Stimulated activated CD8-positive, alpha-beta memory T cell treated with anti-CD3 and anti-CD28 coated beads, Interleukin-7, amount 100 ng/mL, for 4 hours (primary cell): ENCODE measurements around the gene LEF1.

Experiments
- DNase-seq, 2 donors: peaks; one replicate each; pipeline ENCODE4 v3.0.0-alpha.2; 2020; ENCODE audit warnings: low read depth in 2 of 2

LEF1 gene

GRCh38 chr4:108113229-108113628 lies 55.5 kb downstream of the LEF1 start:
- DNase-seq, result peak; percentile 26 to 29

GRCh38 chr4:108111781-108112180 lies 57.0 kb downstream of the LEF1 start:
- DNase-seq, result no peak

GRCh38 chr4:108110450-108110849 lies 58.3 kb downstream of the LEF1 start:
- DNase-seq, result no peak

- DNase-seq, result no peak
Observed at GRCh38 chr4:108109997-108110416, 58.7 kb downstream of the LEF1 start.

- DNase-seq, result no peak
Observed at GRCh38 chr4:108109111-108109510, 59.6 kb downstream of the LEF1 start.

GRCh38 chr4:108107729-108108382 lies 60.9 kb downstream of the LEF1 start:
- DNase-seq, result peak in 1 of 2 donors; percentile 58

- no peak for DNase-seq
Observed at GRCh38 chr4:108107101-108107500, 61.6 kb downstream of the LEF1 start.

- no peak for DNase-seq
Observed at GRCh38 chr4:108106186-108106585, 62.5 kb downstream of the LEF1 start.

GRCh38 chr4:108103099-108103862 lies 65.5 kb downstream of the LEF1 start:
- DNase-seq, result no peak

- DNase-seq, result no peak
Observed at GRCh38 chr4:108100827-108101226, 67.9 kb downstream of the LEF1 start.

- DNase-seq, result no peak
Observed at GRCh38 chr4:108099838-108100237, 68.9 kb downstream of the LEF1 start.

- DNase-seq, result no peak
Observed at GRCh38 chr4:108097990-108098553, 70.7 kb downstream of the LEF1 start.

GRCh38 chr4:108094923-108095482 lies 73.7 kb downstream of the LEF1 start:
- DNase-seq, result no peak

GRCh38 chr4:108094131-108094530 lies 74.6 kb downstream of the LEF1 start:
- no peak for DNase-seq

- no peak for DNase-seq
Observed at GRCh38 chr4:108092288-108092687, 76.4 kb downstream of the LEF1 start.

GRCh38 chr4:108087293-108087967 lies 81.3 kb downstream of the LEF1 start:
- no peak for DNase-seq

- no peak for DNase-seq
Observed at GRCh38 chr4:108081256-108081655, 87.5 kb downstream of the LEF1 start.

- peak; percentile 17 to 23 for DNase-seq
Observed at GRCh38 chr4:108080747-108081146, 88.0 kb downstream of the LEF1 start.

GRCh38 chr4:108078024-108078733 lies 90.6 kb downstream of the LEF1 start:
- DNase-seq, result no peak

- DNase-seq, result peak; percentile 50 to 54
Observed at GRCh38 chr4:108072300-108072699, 96.4 kb downstream of the LEF1 start.

GRCh38 chr4:108070775-108071174 lies 98.0 kb downstream of the LEF1 start:
- DNase-seq, result no peak
